ENCODE measurements around the gene EHMT1. TPM values are rescaled to one million over a fixed set of nuclear protein-coding genes. Genes with fewer than 3 reads are reported as not detected.
"Not testable (repeated sequence)": the region's sequence is repeated elsewhere in the genome, so short reads cannot be mapped to it uniquely, and the experiment has no call there.

EHMT1 gene
- total and polyA plus RNA-seq, 2 donors = 44.7 to 48.6 TPM

DNA sequence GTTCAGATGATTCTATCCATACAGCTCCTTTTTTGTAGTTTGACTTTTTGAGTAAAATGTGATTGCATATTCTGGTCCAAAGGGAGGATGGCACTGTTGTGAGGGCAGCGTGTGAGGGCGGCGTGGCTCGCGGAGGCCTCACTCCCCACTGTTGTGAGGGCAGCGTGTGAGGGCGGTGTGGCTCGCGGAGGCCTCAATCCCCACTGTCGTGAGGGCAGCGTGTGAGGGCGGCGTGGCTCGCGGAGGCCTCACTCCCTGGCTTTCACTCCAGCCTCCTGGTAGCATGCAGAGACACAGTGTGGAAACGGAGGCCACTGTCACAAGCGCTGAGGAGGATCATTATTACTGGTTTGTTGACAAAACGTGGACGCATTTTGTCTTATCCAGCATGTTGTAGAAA, 79.0 kb downstream of the EHMT1 start:
- H3K4me3 ChIP-seq (ENCODE audit: low read depth, low read length) = no peak overlapping the region
- no peak for DNase-seq (ENCODE audit: extremely low spot score)
- H3K36me3 ChIP-seq (ENCODE audit: insufficient read depth) = no peaks in the 10 kb centered on the region
- no peak overlapping the region for H3K27ac ChIP-seq (ENCODE audit: low read depth)
- H3K4me1 ChIP-seq (ENCODE audit: insufficient read depth) = peaks cover 3% of the 10 kb centered on the region
- 92% methylated on average over 19 of the region's 19 CpGs for WGBS

DNA sequence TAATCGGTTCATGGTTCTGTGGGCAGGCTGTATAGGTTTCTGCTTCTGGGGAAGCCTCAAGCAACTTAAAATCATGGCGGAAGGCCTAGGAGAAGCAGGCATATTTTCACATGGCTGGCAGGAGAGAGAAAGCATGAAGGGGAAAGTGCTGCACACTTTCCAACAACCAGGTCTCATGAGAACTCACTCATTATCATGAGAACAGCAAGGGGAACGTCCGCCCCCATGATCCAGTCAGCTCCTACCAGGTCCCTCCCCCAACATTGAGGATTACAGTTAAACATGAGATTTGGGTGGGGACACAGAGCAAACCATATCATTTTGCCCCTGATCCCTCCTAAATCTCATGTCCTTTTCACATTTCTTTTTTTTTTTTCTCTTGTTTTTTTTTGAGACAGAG, 82.1 kb downstream of the EHMT1 start:
- no peak overlapping the region for H3K27ac ChIP-seq (ENCODE audit: low read depth)
- no peak for DNase-seq (ENCODE audit: extremely low spot score)
- no peak overlapping the region for H3K4me3 ChIP-seq (ENCODE audit: low read depth, low read length)
- WGBS = 94% methylated on average over 4 of the region's 4 CpGs
- no peaks in the 10 kb centered on the region for H3K36me3 ChIP-seq (ENCODE audit: insufficient read depth)
- H3K4me1 ChIP-seq (ENCODE audit: insufficient read depth) = no peaks in the 10 kb centered on the region

DNA sequence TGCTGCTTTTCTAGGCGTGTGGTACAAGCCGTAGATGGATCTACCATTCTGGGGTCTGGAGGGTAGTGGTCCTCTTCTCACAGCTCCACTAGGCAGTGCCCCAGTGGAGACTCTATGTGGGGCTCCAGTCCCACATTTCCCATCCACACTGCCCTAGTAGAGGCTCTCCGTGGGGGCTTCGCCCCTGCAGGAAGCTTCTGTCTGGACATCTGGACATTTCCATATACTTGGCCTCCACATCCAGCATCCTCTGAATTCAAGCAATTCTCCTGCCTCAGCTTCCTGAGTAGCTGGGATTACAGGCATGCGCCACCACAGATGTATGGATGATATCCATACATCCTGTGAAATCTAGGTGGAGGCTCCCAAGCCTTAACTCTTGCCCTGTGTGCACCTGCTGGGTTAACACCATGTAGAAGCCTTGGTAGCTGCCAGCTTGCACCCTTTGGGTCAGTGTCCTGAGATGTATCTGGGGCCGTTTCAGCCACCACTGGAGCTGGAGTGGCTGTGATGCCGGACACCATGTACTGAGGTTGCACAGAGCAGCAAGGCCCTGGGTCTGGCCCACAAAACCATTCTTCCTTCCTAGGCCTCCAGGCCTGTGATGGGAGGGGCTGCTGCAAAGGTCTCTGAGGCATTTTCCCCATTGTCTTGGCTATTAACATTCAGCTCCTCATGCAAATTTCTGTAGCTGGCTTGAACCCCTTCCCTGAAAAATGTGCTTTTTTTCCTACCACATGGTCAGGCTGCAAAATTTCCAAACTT, 84.0 kb downstream of the EHMT1 start:
- no peaks in the 10 kb centered on the region for H3K36me3 ChIP-seq (ENCODE audit: insufficient read depth)
- no peak overlapping the region for H3K4me3 ChIP-seq (ENCODE audit: low read depth, low read length)
- no peak for DNase-seq (ENCODE audit: extremely low spot score)
- WGBS = 91% methylated on average over 7 of the region's 7 CpGs
- H3K27ac ChIP-seq (ENCODE audit: low read depth) = no peak overlapping the region
- no peaks in the 10 kb centered on the region for H3K4me1 ChIP-seq (ENCODE audit: insufficient read depth)

GRCh38 chr9:137703842-137704508, 85.2 kb downstream of the EHMT1 start:
- Histone ChIP-seq H3K36me3 (ENCODE audit: insufficient read depth) (no peaks in the 10 kb centered on the region), H3K4me1 (ENCODE audit: insufficient read depth) (peaks cover 3% of the 10 kb centered on the region), H3K27ac (ENCODE audit: low read depth) (no peak overlapping the region), H3K4me3 (ENCODE audit: low read depth, low read length) (no peak overlapping the region)
- WGBS = 84% methylated on average over 6 of the region's 6 CpGs
- DNase-seq (ENCODE audit: extremely low spot score) = no peak

DNA sequence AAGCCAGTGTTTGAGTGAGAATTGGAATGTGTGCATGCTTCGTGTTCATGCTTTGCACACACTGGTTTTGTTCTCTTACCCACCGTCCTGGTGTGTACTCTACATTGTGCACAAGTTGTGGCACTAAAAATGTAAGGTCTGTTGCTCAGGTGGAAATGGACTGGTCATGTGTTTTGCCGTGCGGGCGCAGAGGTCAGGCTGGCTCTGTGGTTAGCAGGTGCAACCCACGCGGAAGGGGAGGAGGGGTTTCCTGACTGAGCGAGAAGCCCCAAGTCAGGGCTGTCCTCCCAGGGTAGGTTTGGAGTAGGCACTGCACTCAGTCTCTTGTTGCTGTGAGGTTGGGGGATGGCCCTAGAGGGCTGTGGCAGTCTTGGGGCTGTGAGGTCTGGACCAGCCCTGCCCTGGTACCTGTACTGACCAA, 86.6 kb downstream of the EHMT1 start:
- no peak overlapping the region for H3K27ac ChIP-seq (ENCODE audit: low read depth)
- no peak for DNase-seq (ENCODE audit: extremely low spot score)
- H3K36me3 ChIP-seq (ENCODE audit: insufficient read depth) = no peaks in the 10 kb centered on the region
- H3K4me1 ChIP-seq (ENCODE audit: insufficient read depth) = peaks cover 3% of the 10 kb centered on the region
- H3K4me3 ChIP-seq (ENCODE audit: low read depth, low read length) = no peak overlapping the region
- 86% methylated on average over 8 of the region's 8 CpGs for WGBS

GRCh38 chr9:137705906-137706305, 87.1 kb downstream of the EHMT1 start:
- Histone ChIP-seq H3K4me3 (ENCODE audit: low read depth, low read length) (no peak overlapping the region), H3K27ac (ENCODE audit: low read depth) (no peak overlapping the region), H3K4me1 (ENCODE audit: insufficient read depth) (peaks cover 3% of the 10 kb centered on the region), H3K36me3 (ENCODE audit: insufficient read depth) (no peaks in the 10 kb centered on the region)
- WGBS = 74% methylated on average over 10 of the region's 10 CpGs
- DNase-seq (ENCODE audit: extremely low spot score) = no peak

DNA sequence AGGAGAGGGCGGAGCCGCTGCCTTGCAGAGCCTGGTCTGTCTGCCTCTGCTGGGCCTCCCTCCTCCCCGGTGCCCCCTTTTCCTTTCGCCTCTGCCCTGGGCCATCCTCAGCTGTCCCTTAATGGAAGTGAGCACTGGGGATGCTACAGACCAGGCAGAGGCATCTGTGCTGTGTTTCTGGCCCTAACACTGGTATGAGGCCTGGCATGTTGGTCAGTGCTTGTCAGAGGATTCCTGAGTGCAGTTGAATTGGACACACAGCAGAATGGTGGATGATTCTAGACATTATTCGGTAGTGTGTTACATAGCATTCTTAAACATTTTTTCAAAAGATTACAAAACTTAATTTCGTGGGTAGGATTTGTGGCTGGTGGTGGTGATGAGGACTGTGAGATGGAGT, 88.6 kb downstream of the EHMT1 start:
- no peaks in the 10 kb centered on the region for H3K36me3 ChIP-seq (ENCODE audit: insufficient read depth)
- H3K27ac ChIP-seq (ENCODE audit: low read depth) = no peak overlapping the region
- DNase-seq (ENCODE audit: extremely low spot score) = no peak
- H3K4me3 ChIP-seq (ENCODE audit: low read depth, low read length) = no peak overlapping the region
- peaks cover 3% of the 10 kb centered on the region for H3K4me1 ChIP-seq (ENCODE audit: insufficient read depth)
- WGBS = 83% methylated on average over 6 of the region's 6 CpGs

- Histone ChIP-seq H3K36me3 (ENCODE audit: insufficient read depth) (no peaks in the 10 kb centered on the region), H3K4me1 (ENCODE audit: insufficient read depth) (peaks cover 3% of the 10 kb centered on the region), H3K27ac (ENCODE audit: low read depth) (no peak overlapping the region), H3K4me3 (ENCODE audit: low read depth, low read length) (no peak overlapping the region)
- no peak for DNase-seq (ENCODE audit: extremely low spot score)
- WGBS = 86% methylated on average over 11 of the region's 11 CpGs
These were observed 89.9 kb downstream of the EHMT1 start for GRCh38 chr9:137708590-137709284.

- 89% methylated on average over 14 of the region's 14 CpGs for WGBS
- H3K4me3 ChIP-seq (ENCODE audit: low read depth, low read length) = no peak overlapping the region
- no peak overlapping the region for H3K27ac ChIP-seq (ENCODE audit: low read depth)
- H3K36me3 ChIP-seq (ENCODE audit: insufficient read depth) = no peaks in the 10 kb centered on the region
- DNase-seq (ENCODE audit: extremely low spot score) = no peak
- H3K4me1 ChIP-seq (ENCODE audit: insufficient read depth) = peaks cover 3% of the 10 kb centered on the region
These were observed 90.8 kb downstream of the EHMT1 start for GRCh38 chr9:137709411-137710101.

DNA sequence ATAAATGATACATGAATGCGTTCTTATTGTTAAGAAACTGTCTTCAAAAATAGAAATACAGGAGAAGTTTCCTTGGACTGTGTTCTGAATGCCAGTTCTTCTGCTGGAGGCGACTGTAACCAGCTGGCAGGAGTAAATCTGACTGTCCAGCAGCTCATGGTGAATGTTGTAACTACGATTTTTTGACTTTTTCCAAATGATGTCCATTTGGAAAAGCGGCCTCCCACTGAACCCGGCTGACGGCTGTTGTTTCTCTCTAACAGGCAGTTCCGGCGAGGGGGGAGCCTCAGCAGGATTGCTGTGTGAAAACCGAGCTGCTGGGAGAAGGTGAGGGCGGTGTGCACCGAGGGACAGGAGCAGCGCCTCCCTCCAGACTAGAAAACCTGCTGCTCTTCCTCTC, 91.9 kb downstream of the EHMT1 start:
- Histone ChIP-seq H3K4me1 (ENCODE audit: insufficient read depth) (peaks cover 3% of the 10 kb centered on the region), H3K36me3 (ENCODE audit: insufficient read depth) (no peaks in the 10 kb centered on the region), H3K4me3 (ENCODE audit: low read depth, low read length) (no peak overlapping the region), H3K27ac (ENCODE audit: low read depth) (no peak overlapping the region)
- WGBS = 70% methylated on average over 12 of the region's 12 CpGs
- no peak for DNase-seq (ENCODE audit: extremely low spot score)

GRCh38 chr9:137711678-137712105, 92.9 kb downstream of the EHMT1 start:
- Histone ChIP-seq H3K4me1 (ENCODE audit: insufficient read depth) (peaks cover 3% of the 10 kb centered on the region), H3K4me3 (ENCODE audit: low read depth, low read length) (no peak overlapping the region), H3K27ac (ENCODE audit: low read depth) (no peak overlapping the region), H3K36me3 (ENCODE audit: insufficient read depth) (no peaks in the 10 kb centered on the region)
- DNase-seq (ENCODE audit: extremely low spot score) = no peak
- 92% methylated on average over 18 of the region's 18 CpGs for WGBS

GRCh38 chr9:137715321-137715720, 96.5 kb downstream of the EHMT1 start:
- H3K36me3 ChIP-seq (ENCODE audit: insufficient read depth) = no peaks in the 10 kb centered on the region
- H3K27ac ChIP-seq (ENCODE audit: low read depth) = no peak overlapping the region
- DNase-seq (ENCODE audit: extremely low spot score) = no peak
- 88% methylated on average over 12 of the region's 12 CpGs for WGBS
- H3K4me3 ChIP-seq (ENCODE audit: low read depth, low read length) = no peak overlapping the region
- no peaks in the 10 kb centered on the region for H3K4me1 ChIP-seq (ENCODE audit: insufficient read depth)

GRCh38 chr9:137715866-137716693, 97.3 kb downstream of the EHMT1 start:
- H3K36me3 ChIP-seq (ENCODE audit: insufficient read depth); H3K27ac ChIP-seq (ENCODE audit: low read depth); DNase-seq (ENCODE audit: extremely low spot score); H3K4me1 ChIP-seq (ENCODE audit: insufficient read depth); H3K4me3 ChIP-seq (ENCODE audit: low read depth, low read length): not testable (repeated sequence)
- 80% methylated on average over 7 of the region's 7 CpGs for WGBS
